Liver (tissue), 9 donors: ENCODE measurements around the gene P2RY8. TPM values are rescaled to one million over a fixed set of nuclear protein-coding genes. Genes with fewer than 3 reads are reported as not detected.
"Not testable (repeated sequence)": the region's sequence is repeated elsewhere in the genome, so short reads cannot be mapped to it uniquely, and the experiment has no call there.

Experiments used
- DNase-seq: peaks from one replicate; pipeline ENCODE4 v3.0.0-alpha.2; 2017; ENCODE audit warnings: low spot score
- H3K27ac ChIP-seq, 2 donors: one replicate each; pipeline ENCODE4 v1.7.0; 2013; ENCODE audit warnings: inconsistent platforms in 2 of 2, low read length in 2 of 2, control low read depth in 1 of 2, low read depth in 1 of 2, mild to moderate bottlenecking in 1 of 2
- H3K27me3 ChIP-seq, 4 donors: one replicate each; pipeline versions ENCODE4 v1.6.1 to v1.7.0; 2013; ENCODE audit warnings: low read length in 3 of 4, inconsistent platforms in 1 of 4, mild to moderate bottlenecking in 1 of 4, moderate library complexity in 1 of 4; ENCODE audit not compliant: control insufficient read depth in 4 of 4, insufficient read depth in 4 of 4
- H3K36me3 ChIP-seq, 4 donors: one replicate each; pipeline versions ENCODE4 v1.6.1 to v1.7.0; 2013; ENCODE audit warnings: low read length in 3 of 4, mild to moderate bottlenecking in 3 of 4, low read depth in 1 of 4, moderate library complexity in 1 of 4; ENCODE audit not compliant: control insufficient read depth in 4 of 4, insufficient read depth in 3 of 4
- H3K4me1 ChIP-seq, 4 donors: one replicate each; pipeline versions ENCODE4 v1.6.1 to v1.7.0; 2013; ENCODE audit warnings: low read length in 3 of 4, mild to moderate bottlenecking in 3 of 4, moderate library complexity in 1 of 4; ENCODE audit not compliant: control insufficient read depth in 4 of 4, insufficient read depth in 4 of 4
- H3K4me3 ChIP-seq, 3 donors: one replicate each; pipeline versions ENCODE4 v1.6.1 to v1.7.0; 2013; ENCODE audit warnings: low read length in 3 of 3, control low read depth in 1 of 3, low read depth in 1 of 3, mild to moderate bottlenecking in 1 of 3
- H3K9ac ChIP-seq, 2 donors: one replicate each; pipeline ENCODE4 v1.7.0; 2013; ENCODE audit warnings: low read length in 2 of 2, mild to moderate bottlenecking in 2 of 2, moderate library complexity in 2 of 2, control low read depth in 1 of 2, low read depth in 1 of 2
- H3K9me3 ChIP-seq, 4 donors: one replicate each; pipeline versions ENCODE4 v1.6.1 to v1.7.0; 2013; ENCODE audit warnings: low read length in 3 of 4; ENCODE audit not compliant: control insufficient read depth in 4 of 4
- FOXA1 ChIP-seq: IDR thresholded peaks from 2 replicates; pipeline ENCODE4 v1.6.1; 2016; ENCODE audit warnings: antibody characterized with exemption
- GABPA ChIP-seq, 2 donors: IDR thresholded peaks in 1 of 2; conservative IDR thresholded peaks in 1 of 2; 2 replicates each; pipeline ENCODE4 v1.6.1; 2016; ENCODE audit warnings: antibody characterized with exemption in 2 of 2, mild to moderate bottlenecking in 1 of 2, moderate library complexity in 1 of 2
- HNF4A ChIP-seq, 2 donors: conservative IDR thresholded peaks; 2 replicates each; pipeline ENCODE4 v1.6.1; 2016; ENCODE audit warnings: antibody characterized with exemption in 2 of 2, mild to moderate bottlenecking in 2 of 2
- HNF4G ChIP-seq: IDR thresholded peaks from 2 replicates; pipeline ENCODE4 v1.6.1; 2016; ENCODE audit warnings: antibody characterized with exemption
- JUND ChIP-seq, 2 donors: IDR thresholded peaks; 2 replicates each; pipeline ENCODE4 v1.6.1; 2016; ENCODE audit warnings: antibody characterized with exemption in 2 of 2
- NR2F2 ChIP-seq: IDR thresholded peaks from 2 replicates; pipeline ENCODE4 v1.6.1; 2016; ENCODE audit warnings: antibody characterized with exemption
- TAF1 ChIP-seq: conservative IDR thresholded peaks from 2 replicates; pipeline ENCODE4 v1.6.1; 2016; ENCODE audit warnings: antibody characterized with exemption, mild to moderate bottlenecking
- YY1 ChIP-seq: IDR thresholded peaks from 2 replicates; pipeline ENCODE4 v1.6.1; 2016; ENCODE audit warnings: antibody characterized with exemption, mild to moderate bottlenecking
- WGBS: extraction: QIAGEN DNeasy Blood & Tissue Kit; methylation state at CpG from one replicate; pipeline ENCODE4 v1.1.7; 2013; 5-methylcytosine and 5-hydroxymethylcytosine counted together
- polyA plus RNA-seq, 2 donors: library from polyadenylated mRNA; stranded (reverse) in 1 of 2; unstranded in 1 of 2; fragments of 200-250 nt in 1 of 2; fragments of >200 nt in 1 of 2; fragmentation: Nextera tagmentation in 1 of 2; extraction: Ambion mirVana in 1 of 2; gene quantifications; one replicate each; pipeline versions ENCODE4 v1.2.1 to v1.2.3, GENCODE V29; 2013 to 2015
- total RNA-seq, 2 donors: library from RNA; depleted of rRNA; stranded (reverse); fragments of >200 nt; gene quantifications; one replicate each; pipeline ENCODE4 v1.2.3, GENCODE V29; 2014
- TF ChIP-seq, protein P1 (sequence below): fragments of 150-350 bp; IDR thresholded peaks from 2 replicates; pipeline ENCODE4 v1.5.1; 2017; ENCODE audit warnings: improper control_type of control experiment, low read depth, low read length; ENCODE audit not compliant: missing input control
- TF ChIP-seq, protein P2 (sequence below): IDR thresholded peaks from 2 replicates; pipeline ENCODE4 v1.6.1; 2016; ENCODE audit warnings: antibody characterized with exemption
- donor health status: healthy.
- donor health status: healthy.
- donor health status: healthy.
- donor health status: healthy.
- donor health status: healthy.

Gene P2RY8
- total and polyA plus RNA-seq, 4 donors, result 0.24 to 4.4 (median 0.59) TPM

DNA sequence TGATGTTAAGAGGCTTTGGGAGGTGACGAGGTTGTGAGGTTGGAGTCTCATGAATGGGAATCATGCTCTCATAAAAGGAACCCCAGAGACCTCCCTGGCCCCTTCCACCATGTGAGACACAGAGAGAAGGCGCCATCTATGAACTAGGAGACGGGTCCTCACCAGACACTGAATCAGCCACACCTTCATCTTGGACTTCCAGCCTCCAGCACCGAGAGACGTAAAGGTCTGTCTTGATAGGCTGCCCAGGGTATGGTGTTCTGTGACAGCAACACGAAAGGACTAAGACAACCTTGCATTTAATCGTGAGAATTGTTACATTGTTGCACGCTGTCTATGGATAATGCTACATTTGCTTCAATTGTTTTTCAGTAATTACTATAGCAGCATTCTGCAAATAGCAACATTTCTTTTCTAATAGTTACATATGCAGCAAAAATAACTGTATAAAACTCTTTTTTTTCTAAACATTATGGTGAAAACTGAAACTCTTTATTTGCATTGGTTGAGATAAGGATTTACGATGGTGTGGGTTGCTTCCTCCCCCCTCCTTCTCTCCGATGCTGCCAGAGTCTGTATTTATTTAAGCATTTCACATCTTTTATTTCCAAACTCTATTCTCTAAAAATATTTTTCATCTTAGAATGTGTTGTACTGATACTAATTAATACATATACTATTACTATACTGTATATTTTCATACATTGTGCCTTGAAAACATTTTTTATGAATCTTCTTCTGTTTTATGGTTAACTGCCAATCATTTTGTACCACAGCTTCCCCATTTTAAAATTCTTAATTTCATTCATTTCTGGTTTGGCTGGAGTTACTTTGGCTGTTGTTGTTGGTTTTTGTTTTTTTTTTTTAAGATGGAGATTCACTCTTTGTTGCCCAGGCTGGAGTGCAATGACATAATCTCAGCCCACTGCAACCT lies 28.0 kb upstream of the P2RY8 start:
- Histone ChIP-seq H3K4me3 (no peak overlapping the region), H3K9ac (no peak overlapping the region), H3K36me3 (no peaks in the 10 kb centered on the region), H3K27ac (no peak overlapping the region), H3K9me3 (no peaks in the 10 kb centered on the region), H3K4me1 (no peaks in the 10 kb centered on the region), H3K27me3 (no peaks in the 10 kb centered on the region)
- TF ChIP-seq, protein P1, sequence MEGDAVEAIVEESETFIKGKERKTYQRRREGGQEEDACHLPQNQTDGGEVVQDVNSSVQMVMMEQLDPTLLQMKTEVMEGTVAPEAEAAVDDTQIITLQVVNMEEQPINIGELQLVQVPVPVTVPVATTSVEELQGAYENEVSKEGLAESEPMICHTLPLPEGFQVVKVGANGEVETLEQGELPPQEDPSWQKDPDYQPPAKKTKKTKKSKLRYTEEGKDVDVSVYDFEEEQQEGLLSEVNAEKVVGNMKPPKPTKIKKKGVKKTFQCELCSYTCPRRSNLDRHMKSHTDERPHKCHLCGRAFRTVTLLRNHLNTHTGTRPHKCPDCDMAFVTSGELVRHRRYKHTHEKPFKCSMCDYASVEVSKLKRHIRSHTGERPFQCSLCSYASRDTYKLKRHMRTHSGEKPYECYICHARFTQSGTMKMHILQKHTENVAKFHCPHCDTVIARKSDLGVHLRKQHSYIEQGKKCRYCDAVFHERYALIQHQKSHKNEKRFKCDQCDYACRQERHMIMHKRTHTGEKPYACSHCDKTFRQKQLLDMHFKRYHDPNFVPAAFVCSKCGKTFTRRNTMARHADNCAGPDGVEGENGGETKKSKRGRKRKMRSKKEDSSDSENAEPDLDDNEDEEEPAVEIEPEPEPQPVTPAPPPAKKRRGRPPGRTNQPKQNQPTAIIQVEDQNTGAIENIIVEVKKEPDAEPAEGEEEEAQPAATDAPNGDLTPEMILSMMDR, result no peak
- TF ChIP-seq HNF4G, result no peak
- TF ChIP-seq JUND (IDR thresholded peaks at IDR 0.05), result no peak
- no peak for TF ChIP-seq HNF4A (conservative IDR thresholded peaks at IDR 0.05)
- no peak for TF ChIP-seq YY1
- TF ChIP-seq NR2F2, result no peak
- no peak for TF ChIP-seq GABPA (IDR thresholded peaks at IDR 0.05 in 1 of 2, conservative IDR thresholded peaks at IDR 0.05 in 1 of 2)
- DNase-seq, result no peak
- WGBS, result 46% methylated on average over 10 of the region's 10 CpGs

DNA sequence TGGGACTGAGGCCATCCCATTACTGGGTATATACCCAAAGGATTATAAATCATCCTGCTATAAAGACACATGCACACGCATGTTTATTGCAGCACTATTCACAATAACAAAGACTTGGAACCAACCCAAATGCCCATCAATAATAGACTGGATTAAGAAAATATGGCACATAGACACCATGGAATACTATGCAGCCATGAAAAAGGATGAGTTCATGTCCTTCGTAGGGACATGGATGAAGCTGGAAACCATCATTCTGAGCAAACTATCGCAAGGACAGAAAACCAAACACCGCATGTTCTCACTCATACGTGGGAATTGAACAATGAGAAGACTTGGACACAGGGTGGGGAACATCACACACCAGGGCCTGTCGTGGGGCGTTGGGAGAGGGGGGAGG lies 27.1 kb upstream of the P2RY8 start:
- not testable (repeated sequence) for H3K4me1 ChIP-seq, H3K27me3 ChIP-seq, H3K9ac ChIP-seq, H3K4me3 ChIP-seq, DNase-seq, H3K27ac ChIP-seq, H3K9me3 ChIP-seq, H3K36me3 ChIP-seq
- 82% methylated on average over 7 of the region's 7 CpGs for WGBS

DNA sequence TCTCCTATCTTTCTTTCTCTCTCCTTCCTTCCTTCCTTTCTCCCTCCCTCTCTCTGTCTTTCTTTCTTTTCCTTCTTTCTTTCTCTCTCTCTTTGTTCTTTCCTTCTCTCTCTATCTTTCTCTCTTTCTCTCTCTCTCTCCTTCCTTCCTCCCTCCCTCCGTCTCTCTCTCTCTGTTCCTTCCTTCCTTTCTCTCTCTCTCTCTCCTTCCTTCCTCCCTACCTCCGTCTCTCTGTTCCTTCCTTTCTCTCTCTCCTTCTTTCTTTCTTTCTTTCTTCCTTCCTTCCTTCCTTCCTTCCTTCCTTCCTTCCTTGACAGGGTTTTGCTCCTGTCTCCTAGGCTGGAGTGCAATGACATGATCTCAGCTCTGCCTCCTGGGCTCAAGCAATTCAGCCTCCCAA lies 24.2 kb upstream of the P2RY8 start:
- no peaks in the 10 kb centered on the region for H3K36me3 ChIP-seq
- TF ChIP-seq TAF1 (no peak), YY1 (no peak), NR2F2 (no peak), FOXA1 (no peak)
- TF ChIP-seq, protein P2, sequence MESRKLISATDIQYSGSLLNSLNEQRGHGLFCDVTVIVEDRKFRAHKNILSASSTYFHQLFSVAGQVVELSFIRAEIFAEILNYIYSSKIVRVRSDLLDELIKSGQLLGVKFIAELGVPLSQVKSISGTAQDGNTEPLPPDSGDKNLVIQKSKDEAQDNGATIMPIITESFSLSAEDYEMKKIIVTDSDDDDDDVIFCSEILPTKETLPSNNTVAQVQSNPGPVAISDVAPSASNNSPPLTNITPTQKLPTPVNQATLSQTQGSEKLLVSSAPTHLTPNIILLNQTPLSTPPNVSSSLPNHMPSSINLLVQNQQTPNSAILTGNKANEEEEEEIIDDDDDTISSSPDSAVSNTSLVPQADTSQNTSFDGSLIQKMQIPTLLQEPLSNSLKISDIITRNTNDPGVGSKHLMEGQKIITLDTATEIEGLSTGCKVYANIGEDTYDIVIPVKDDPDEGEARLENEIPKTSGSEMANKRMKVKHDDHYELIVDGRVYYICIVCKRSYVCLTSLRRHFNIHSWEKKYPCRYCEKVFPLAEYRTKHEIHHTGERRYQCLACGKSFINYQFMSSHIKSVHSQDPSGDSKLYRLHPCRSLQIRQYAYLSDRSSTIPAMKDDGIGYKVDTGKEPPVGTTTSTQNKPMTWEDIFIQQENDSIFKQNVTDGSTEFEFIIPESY, result no peak
- H3K27me3 ChIP-seq, result no peaks in the 10 kb centered on the region
- no peak overlapping the region for H3K27ac ChIP-seq
- H3K9me3 ChIP-seq, result no peaks in the 10 kb centered on the region
- H3K4me1 ChIP-seq, result no peaks in the 10 kb centered on the region
- no peak for DNase-seq
- no peak overlapping the region for H3K4me3 ChIP-seq
- no peak overlapping the region for H3K9ac ChIP-seq
- WGBS, result 54% methylated on average over 2 of the region's 2 CpGs
